Esophagus squamous epithelium (tissue), 5 donors: ENCODE measurements around the gene FGFR3. TPM values are rescaled to one million over a fixed set of nuclear protein-coding genes. Genes with fewer than 3 reads are reported as not detected.

Source experiments
- DNase-seq: peaks from one replicate; lab custom pipeline; 2025; lab: John Stamatoyannopoulos, UW
- H3K27ac ChIP-seq, 4 donors: fragments of 200-600 bp; sonication (generic); one replicate each; pipeline ENCODE4 v1.5.1; 2016 to 2019; ENCODE audit warnings: mild to moderate bottlenecking in 1 of 4
- H3K27me3 ChIP-seq, 4 donors: fragments of 200-600 bp; sonication (generic); 1 replicate in 3 of 4; 2 replicates in 1 of 4; pipeline versions ENCODE4 v1.5.1 to v1.6.0; 2017 to 2021; ENCODE audit warnings: antibody characterized with exemption in 1 of 4
- H3K36me3 ChIP-seq, 3 donors: fragments of 200-600 bp; sonication (generic); one replicate each; pipeline ENCODE4 v1.5.1; 2016 to 2019
- H3K4me1 ChIP-seq, 3 donors: fragments of 200-600 bp; sonication (generic); one replicate each; pipeline ENCODE4 v1.5.1; 2017 to 2019
- H3K4me3 ChIP-seq, 4 donors: fragments of 200-600 bp; sonication (generic); 1 replicate in 3 of 4; 2 replicates in 1 of 4; pipeline ENCODE4 v1.5.1; 2016 to 2019; ENCODE audit warnings: mild to moderate bottlenecking in 2 of 4, moderate library complexity in 1 of 4
- H3K9me3 ChIP-seq, 3 donors: fragments of 200-600 bp; sonication (generic); one replicate each; pipeline ENCODE4 v1.5.1; 2016 to 2019
- CTCF ChIP-seq, 6 experiments: fragments of 450-650 bp in 4 of 6; fragments of 200-600 bp in 2 of 6; sonication (generic) in 2 of 6; IDR thresholded peaks; one replicate each; pipeline ENCODE4 v1.5.1; 2016 to 2019; ENCODE audit warnings: antibody characterized with exemption in 6 of 6, mild to moderate bottlenecking in 4 of 6, moderate library complexity in 4 of 6
- POLR2A ChIP-seq, 4 donors: fragments of 450-650 bp; IDR thresholded peaks; one replicate each; pipeline ENCODE4 v1.6.1; 2017; ENCODE audit warnings: antibody characterized with exemption in 4 of 4, mild to moderate bottlenecking in 4 of 4, moderate library complexity in 3 of 4
- WGBS, 2 donors: methylation state at CpG; one replicate each; pipeline ENCODE4 v1.1.5; 2018; 5-methylcytosine and 5-hydroxymethylcytosine counted together
- intact Hi-C: fragments of 100-400 bp; cut with DNase I; formaldehyde crosslinking; loops from one replicate; pipeline ENCODE4 v1.15.0; 2022
- total RNA-seq, 4 donors: library from RNA; depleted of rRNA; stranded (reverse); fragments of >200 nt; gene quantifications; one replicate each; pipeline ENCODE4 v1.1.0, GENCODE V29; 2016
- donor health status: DM: yes; HTN: yes; CAD: no.

The FGFR3 gene
- total RNA-seq, 4 donors from 2014 or later = 175 to 307 (median 223) TPM

- intact Hi-C loops = no loop called here
- Histone ChIP-seq H3K27me3 (no peaks in the 10 kb centered on the region), H3K9me3 (no peaks in the 10 kb centered on the region), H3K4me1 (peaks cover 24 to 71% (median 41%) of the 10 kb centered on the region in 3 donors), H3K36me3 (no peaks in the 10 kb centered on the region), H3K27ac (peak overlapping the region; percentile 84 to 94 (median 93)), H3K4me3 (peak overlapping the region; percentile 74 to 100 (median 95))
- DNase-seq = no peak
- WGBS, 2 donors = 1 to 2% methylated on average over 8 to 14 of the region's 92 CpGs
- TF ChIP-seq POLR2A (IDR thresholded peaks at IDR 0.05) (no peak), CTCF (IDR thresholded peaks at IDR 0.05) (no peak)
These were observed 62.4 kb downstream of the FGFR3 start for GRCh38 chr4:1855333-1856070.

- no CpG with 5 or more reads among the region's 107 CpGs for WGBS, 2 donors
- Histone ChIP-seq H3K27me3 (no peaks in the 10 kb centered on the region), H3K36me3 (no peaks in the 10 kb centered on the region), H3K27ac (peak within 1 kb of the TSS; percentile 84 to 94 (median 93)), H3K9me3 (no peaks in the 10 kb centered on the region), H3K4me3 (peak within 1 kb of the TSS; percentile 74 to 100 (median 95)), H3K4me1 (peaks cover 19 to 64% (median 41%) of the 10 kb centered on the region in 3 donors)
- peak in 3 of 4 donors; percentile 50 to 71 (median 66) for TF ChIP-seq POLR2A (IDR thresholded peaks at IDR 0.05)
- peak in 3 of 6 experiments; percentile 11 to 44 (median 12) for TF ChIP-seq CTCF (IDR thresholded peaks at IDR 0.05)
- DNase-seq = peak; percentile 76
- intact Hi-C loops = no loop called here
These were observed 63.2 kb downstream of the FGFR3 start, which contains the start of gene LETM1 for GRCh38 chr4:1856071-1856942. Gene LETM1, minus strand, starts transcription at chr4:1856156. Its CDS starts 206 bp downstream, at chr4:1855950.

- 20 to 80% methylated on average over 1 to 3 of the region's 32 CpGs for WGBS, 2 donors
- no peak for DNase-seq
- H3K36me3 ChIP-seq = no peaks in the 10 kb centered on the region
- H3K27ac ChIP-seq = peak overlapping the region; percentile 84 to 94 (median 93)
- H3K27me3 ChIP-seq = peaks cover 0 to 6% (median 0%) of the 10 kb centered on the region in 4 donors
- H3K9me3 ChIP-seq = no peaks in the 10 kb centered on the region
- TF ChIP-seq POLR2A (IDR thresholded peaks at IDR 0.05) (no peak), CTCF (IDR thresholded peaks at IDR 0.05) (no peak)
- intact Hi-C loops = no loop called here
- H3K4me3 ChIP-seq = peak overlapping the region; percentile 74 to 100 (median 95)
- H3K4me1 ChIP-seq = peaks cover 11 to 58% (median 36%) of the 10 kb centered on the region in 3 donors
These were observed 64.0 kb downstream of the FGFR3 start for GRCh38 chr4:1856943-1857699.

GRCh38 chr4:1857931-1858330, 64.8 kb downstream of the FGFR3 start:
- peaks cover 9 to 58% (median 37%) of the 10 kb centered on the region in 3 donors for H3K4me1 ChIP-seq
- H3K4me3 ChIP-seq = no peak overlapping the region
- peaks cover 0 to 12% (median 0%) of the 10 kb centered on the region in 4 donors for H3K27me3 ChIP-seq
- H3K27ac ChIP-seq = no peak overlapping the region
- H3K9me3 ChIP-seq = no peaks in the 10 kb centered on the region
- intact Hi-C loops = no loop called here
- 90 to 96% methylated on average over 4 of the region's 5 CpGs for WGBS, 2 donors
- no peak for DNase-seq
- TF ChIP-seq POLR2A (IDR thresholded peaks at IDR 0.05) (no peak), CTCF (IDR thresholded peaks at IDR 0.05) (no peak)
- H3K36me3 ChIP-seq = no peaks in the 10 kb centered on the region

Other genes starting within 250 kb of the FGFR3 start
- gene FAM53A, start 109.0 kb upstream of the FGFR3 start, total RNA-seq = 1 to 10 TPM in 1 of 4 donors, under 1 TPM in 3; 0.22 to 2.5 (median 0.47) TPM
- gene SLBP, start 81.0 kb upstream of the FGFR3 start, total RNA-seq = 10 to 100 TPM; 32.4 to 60.1 (median 48.6) TPM
- gene TMEM129, start 72.0 kb upstream of the FGFR3 start, total RNA-seq = 10 to 100 TPM; 30.4 to 47.5 (median 38.3) TPM
- gene TACC3, start 71.8 kb upstream of the FGFR3 start, total RNA-seq = 10 to 100 TPM; 14.9 to 41.3 (median 19.6) TPM
- 10 to 100 TPM; 40.6 to 85.6 (median 72.8) TPM for gene LETM1, start 62.9 kb downstream of the FGFR3 start, total RNA-seq
- gene NSD2, start 78.1 kb downstream of the FGFR3 start, total RNA-seq = 10 to 100 TPM; 31.9 to 36.4 (median 34.5) TPM
- 10 to 100 TPM; 23.1 to 36.8 (median 25.0) TPM for gene NELFA, start 215.7 kb downstream of the FGFR3 start, total RNA-seq